ENCODE measurements around the gene MYBPC2.

Gene MYBPC2

DNA sequence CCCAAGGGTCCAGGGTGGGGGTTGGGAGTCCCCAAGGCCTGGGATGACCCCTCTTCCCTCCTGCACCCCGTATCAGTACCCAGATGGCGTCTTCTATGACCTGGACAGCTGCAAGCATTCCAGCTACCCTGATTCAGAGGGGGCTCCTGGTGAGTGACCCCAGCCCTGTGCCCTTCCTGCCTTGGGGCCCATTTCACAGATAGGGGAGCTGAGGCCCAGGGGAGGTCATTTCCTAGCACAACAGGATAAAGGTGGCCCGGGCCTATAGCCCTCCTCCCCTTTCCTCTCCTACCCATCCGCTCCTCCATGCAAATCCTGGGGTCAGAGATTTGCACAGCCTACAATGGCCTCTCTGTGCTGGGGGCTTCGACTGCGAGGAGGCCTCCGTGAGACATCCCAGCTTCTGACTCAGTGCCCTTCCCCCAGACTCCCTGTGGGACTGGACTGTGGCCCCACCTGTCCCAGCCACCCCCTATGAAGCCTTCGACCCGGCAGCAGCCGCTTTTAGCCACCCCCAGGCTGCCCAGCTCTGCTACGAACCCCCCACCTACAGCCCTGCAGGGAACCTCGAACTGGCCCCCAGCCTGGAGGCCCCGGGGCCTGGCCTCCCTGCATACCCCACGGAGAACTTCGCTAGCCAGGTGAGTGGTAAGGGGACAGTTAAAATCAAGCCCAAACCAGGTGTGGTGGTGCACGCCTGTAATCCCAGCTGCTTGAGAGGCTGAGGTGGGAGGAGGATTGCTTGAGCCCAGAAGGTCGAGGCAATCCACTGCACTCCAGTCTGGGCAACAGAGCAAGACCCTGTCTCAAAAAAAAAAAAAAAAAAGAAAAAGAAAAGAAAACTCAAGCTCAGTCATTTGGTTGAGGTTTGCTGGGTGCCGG lies 10.1 kb upstream of the MYBPC2 start:
- intact Hi-C loops (cut with DNase I; ENCODE audit: low total_unique reads) = no loop called here
- Histone ChIP-seq H3K27me3 (peaks cover 0 to 67% of the 10 kb centered on the region in 2 donors), H3K4me3 (no peak overlapping the region)

DNA sequence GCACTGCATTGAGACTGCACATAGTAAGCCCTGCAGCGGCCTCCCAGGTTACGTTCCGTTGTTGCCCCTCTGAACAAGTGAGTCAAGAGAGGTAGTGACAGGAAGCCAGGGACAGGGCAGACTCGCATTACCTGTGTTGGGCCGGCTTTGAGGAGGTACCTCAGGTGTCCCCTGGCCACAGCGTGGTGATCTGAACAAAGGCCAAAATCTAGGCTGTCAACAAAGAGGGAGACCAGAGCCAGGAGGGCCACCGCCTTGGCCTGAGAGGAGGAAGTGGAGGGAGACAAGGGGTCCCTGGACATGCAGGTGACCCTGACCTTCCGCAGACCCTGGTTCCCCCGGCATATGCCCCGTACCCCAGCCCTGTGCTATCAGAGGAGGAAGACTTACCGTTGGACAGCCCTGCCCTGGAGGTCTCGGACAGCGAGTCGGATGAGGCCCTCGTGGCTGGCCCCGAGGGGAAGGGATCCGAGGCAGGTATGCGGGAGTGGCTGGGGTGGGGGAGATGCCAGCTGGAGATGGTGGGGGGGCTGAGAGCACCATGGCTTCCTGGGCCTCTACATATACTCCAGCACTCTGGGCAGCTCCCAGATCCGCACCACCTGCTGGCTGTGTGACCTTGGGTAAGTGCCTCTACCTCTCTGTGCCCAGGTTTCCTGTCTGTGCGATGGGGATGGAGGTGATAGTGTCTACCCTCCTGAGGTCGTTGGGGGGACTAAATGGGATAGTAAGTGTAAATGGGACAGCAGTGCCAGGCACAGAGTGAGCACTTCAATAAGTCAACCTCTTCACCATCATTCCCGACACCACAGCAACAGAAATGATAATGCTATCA lies 9.2 kb upstream of the MYBPC2 start:
- Histone ChIP-seq H3K27me3 (peaks cover 0 to 67% of the 10 kb centered on the region in 2 donors), H3K27ac (no peak overlapping the region), H3K9me3 (no peaks in the 10 kb centered on the region), H3K4me3 (no peak overlapping the region), H3K36me3 (no peaks in the 10 kb centered on the region), H3K4me1 (peaks cover 0 to 12% (median 8%) of the 10 kb centered on the region in 4 donors)
- DNase-seq = no peak
- TF ChIP-seq, protein P1, sequence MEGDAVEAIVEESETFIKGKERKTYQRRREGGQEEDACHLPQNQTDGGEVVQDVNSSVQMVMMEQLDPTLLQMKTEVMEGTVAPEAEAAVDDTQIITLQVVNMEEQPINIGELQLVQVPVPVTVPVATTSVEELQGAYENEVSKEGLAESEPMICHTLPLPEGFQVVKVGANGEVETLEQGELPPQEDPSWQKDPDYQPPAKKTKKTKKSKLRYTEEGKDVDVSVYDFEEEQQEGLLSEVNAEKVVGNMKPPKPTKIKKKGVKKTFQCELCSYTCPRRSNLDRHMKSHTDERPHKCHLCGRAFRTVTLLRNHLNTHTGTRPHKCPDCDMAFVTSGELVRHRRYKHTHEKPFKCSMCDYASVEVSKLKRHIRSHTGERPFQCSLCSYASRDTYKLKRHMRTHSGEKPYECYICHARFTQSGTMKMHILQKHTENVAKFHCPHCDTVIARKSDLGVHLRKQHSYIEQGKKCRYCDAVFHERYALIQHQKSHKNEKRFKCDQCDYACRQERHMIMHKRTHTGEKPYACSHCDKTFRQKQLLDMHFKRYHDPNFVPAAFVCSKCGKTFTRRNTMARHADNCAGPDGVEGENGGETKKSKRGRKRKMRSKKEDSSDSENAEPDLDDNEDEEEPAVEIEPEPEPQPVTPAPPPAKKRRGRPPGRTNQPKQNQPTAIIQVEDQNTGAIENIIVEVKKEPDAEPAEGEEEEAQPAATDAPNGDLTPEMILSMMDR (IDR thresholded peaks at IDR 0.05) = no peak
- intact Hi-C loops (cut with DNase I; ENCODE audit: low total_unique reads) = no loop called here

More for the DNA sequence above, 10.1 kb upstream of the MYBPC2 start:
- Histone ChIP-seq H3K4me1 (peaks cover 0 to 8% (median 6%) of the 10 kb centered on the region in 4 donors), H3K9me3 (no peaks in the 10 kb centered on the region), H3K36me3 (no peaks in the 10 kb centered on the region), H3K27ac (no peak overlapping the region)
- TF ChIP-seq, protein P1 (IDR thresholded peaks at IDR 0.05) = no peak
- DNase-seq = no peak

DNA sequence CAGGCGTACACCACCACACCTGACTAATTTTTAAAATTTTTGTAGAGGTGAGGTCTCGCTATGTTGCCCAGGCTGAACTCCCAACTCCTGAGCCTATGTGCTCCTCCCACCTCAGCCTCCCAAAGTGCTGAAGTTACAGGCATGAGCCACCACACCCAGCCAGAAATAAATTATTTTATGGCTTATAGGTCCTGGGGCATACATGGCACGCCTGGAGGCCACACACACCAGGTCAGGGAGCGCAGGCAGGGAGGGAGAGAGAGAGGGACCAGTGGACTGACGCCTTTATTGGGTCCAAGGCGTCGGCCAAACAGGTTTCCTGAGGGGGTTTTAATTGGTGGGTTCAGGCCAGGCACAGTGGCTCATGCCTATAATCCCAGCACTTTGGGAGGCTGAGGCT lies 7.1 kb upstream of the MYBPC2 start:
- Histone ChIP-seq H3K36me3 (no peaks in the 10 kb centered on the region), H3K4me1 (peaks cover 0 to 6% (median 3%) of the 10 kb centered on the region in 4 donors), H3K4me3 (no peak overlapping the region), H3K27ac (no peak overlapping the region), H3K9me3 (no peaks in the 10 kb centered on the region), H3K27me3 (peaks cover 0 to 66% of the 10 kb centered on the region in 2 donors)
- TF ChIP-seq, protein P1 (IDR thresholded peaks at IDR 0.05) = no peak
- DNase-seq = no peak
- intact Hi-C loops (cut with DNase I; ENCODE audit: low total_unique reads) = no loop called here

DNA sequence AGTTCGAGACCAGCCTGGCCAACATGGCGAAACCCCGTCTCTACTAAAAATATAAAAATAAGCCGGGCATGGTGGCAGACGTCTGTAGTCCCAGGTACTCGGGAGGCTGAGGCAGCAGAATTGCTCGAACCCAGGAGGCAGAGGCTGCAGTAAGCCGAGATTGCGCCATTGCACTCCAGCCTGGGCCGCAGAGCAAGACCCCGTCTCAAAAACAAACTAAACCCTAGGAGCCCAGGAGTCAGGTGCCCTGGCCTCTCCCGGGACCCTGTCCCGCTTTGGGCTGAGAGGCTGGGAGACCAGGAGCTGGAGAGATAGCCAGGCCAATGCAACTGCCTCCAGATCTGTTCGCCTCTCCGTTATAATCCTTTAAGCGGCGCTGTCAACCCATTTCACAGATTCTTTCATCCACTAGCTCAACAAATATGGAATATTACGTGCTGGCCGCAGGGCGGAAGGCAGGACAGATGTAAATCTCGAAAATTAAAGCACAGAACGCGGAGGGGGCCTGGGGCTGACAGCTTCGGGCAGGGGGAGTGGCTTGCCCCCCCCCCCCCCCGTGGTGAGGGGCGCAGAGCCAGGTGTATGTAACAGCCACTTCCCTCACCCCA lies 5.3 kb upstream of the MYBPC2 start:
- intact Hi-C loops (cut with DNase I; ENCODE audit: low total_unique reads) = no loop called here
- TF ChIP-seq, protein P1 (IDR thresholded peaks at IDR 0.05) = no peak
- Histone ChIP-seq H3K27ac (no peak overlapping the region), H3K36me3 (no peaks in the 10 kb centered on the region), H3K4me1 (peaks cover 5 to 19% (median 16%) of the 10 kb centered on the region in 4 donors), H3K27me3 (peaks cover 5 to 65% of the 10 kb centered on the region in 2 donors), H3K9me3 (no peaks in the 10 kb centered on the region), H3K4me3 (peak overlapping the region in 1 of 2 donors; percentile 13)
- DNase-seq = no peak

DNA sequence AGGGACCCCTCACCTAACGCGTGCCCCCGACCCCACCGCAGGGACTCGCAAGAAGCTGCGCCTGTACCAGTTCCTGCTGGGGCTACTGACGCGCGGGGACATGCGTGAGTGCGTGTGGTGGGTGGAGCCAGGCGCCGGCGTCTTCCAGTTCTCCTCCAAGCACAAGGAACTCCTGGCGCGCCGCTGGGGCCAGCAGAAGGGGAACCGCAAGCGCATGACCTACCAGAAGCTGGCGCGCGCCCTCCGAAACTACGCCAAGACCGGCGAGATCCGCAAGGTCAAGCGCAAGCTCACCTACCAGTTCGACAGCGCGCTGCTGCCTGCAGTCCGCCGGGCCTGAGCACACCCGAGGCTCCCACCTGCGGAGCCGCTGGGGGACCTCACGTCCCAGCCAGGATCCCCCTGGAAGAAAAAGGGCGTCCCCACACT lies 4.7 kb upstream of the MYBPC2 start:
- H3K27ac ChIP-seq = no peak overlapping the region
- peak; percentile 83 to 90 for DNase-seq

More for the DNA sequence above, 4.7 kb upstream of the MYBPC2 start:
- intact Hi-C loops (cut with DNase I; ENCODE audit: low total_unique reads) = no loop called here
- Histone ChIP-seq H3K27me3 (peaks cover 5 to 65% of the 10 kb centered on the region in 2 donors), H3K4me3 (peak overlapping the region in 1 of 2 donors; percentile 13), H3K4me1 (peaks cover 5 to 22% (median 18%) of the 10 kb centered on the region in 4 donors), H3K36me3 (no peaks in the 10 kb centered on the region), H3K9me3 (no peaks in the 10 kb centered on the region)
- TF ChIP-seq, protein P1 (IDR thresholded peaks at IDR 0.05) = no peak

All from tibial artery (tissue), 4 donors.